SU-DHL-6 (cell line): ENCODE results near the gene CAGE1.
"Not testable (repeated sequence)": the region's sequence is repeated elsewhere in the genome, so short reads cannot be mapped to it uniquely, and the experiment has no call there.

Source experiments
- H2AFZ ChIP-seq: fragments of 200-600 bp; sonication (generic); 2 replicates; pipeline ENCODE4 v1.6.1; 2014; ENCODE audit warnings: low read depth, mild to moderate bottlenecking, moderate library complexity, mixed read lengths, antibody characterized with exemption, low read length; ENCODE audit not compliant: severe bottlenecking
- H3F3A ChIP-seq: fragments of 200-600 bp; shearing (Covaris generic); 2 replicates; pipeline ENCODE4 v1.6.0; 2016; ENCODE audit warnings: antibody characterized with exemption, mild to moderate bottlenecking; ENCODE audit not compliant: insufficient read depth
- H3K27ac ChIP-seq: fragments of 200-600 bp; sonication (generic); 2 replicates; pipeline ENCODE4 v1.5.1; 2016; ENCODE audit warnings: low read depth, mild to moderate bottlenecking, low read length, moderate library complexity, mixed read lengths
- H3K27me3 ChIP-seq: fragments of 200-600 bp; sonication (generic), shearing (Covaris generic); 2 replicates; pipeline ENCODE4 v1.6.0; 2014; ENCODE audit warnings: mild to moderate bottlenecking, low read length
- H3K36me3 ChIP-seq: fragments of 200-600 bp; sonication (generic); 2 replicates; pipeline ENCODE4 v1.6.1; 2014; ENCODE audit warnings: mild to moderate bottlenecking, low read length, mixed read lengths
- H3K4me2 ChIP-seq: fragments of 300-600, 200-600 bp; shearing (Covaris generic), sonication (generic); 2 replicates; pipeline ENCODE4 v1.6.0; 2014; ENCODE audit warnings: low read length, low read depth, mild to moderate bottlenecking; ENCODE audit not compliant: poor library complexity, severe bottlenecking
- H3K4me3 ChIP-seq: fragments of 200-600 bp; sonication (generic); 2 replicates; pipeline ENCODE4 v1.5.1; 2014; ENCODE audit warnings: antibody characterized with exemption, low read length, mild to moderate bottlenecking, mixed read lengths; ENCODE audit not compliant: insufficient read depth, poor library complexity, severe bottlenecking
- H3K79me2 ChIP-seq: fragments of 200-600 bp; sonication (generic); 2 replicates; pipeline ENCODE4 v1.6.1; 2014; ENCODE audit warnings: mild to moderate bottlenecking, low read length, moderate library complexity; ENCODE audit not compliant: insufficient read depth
- H3K9ac ChIP-seq: fragments of 200-600 bp; sonication (generic); 2 replicates; pipeline ENCODE4 v1.7.0; 2014; ENCODE audit warnings: mild to moderate bottlenecking, low read length
- H3K9me2 ChIP-seq: fragments of 200-600 bp; sonication (generic); replicated peaks from 2 replicates; pipeline ENCODE4 v1.6.1; 2014; ENCODE audit warnings: low read length; ENCODE audit not compliant: insufficient read depth
- H3K9me3 ChIP-seq: fragments of 200-600 bp; sonication (generic); 2 replicates; pipeline ENCODE4 v1.6.1; 2014; ENCODE audit warnings: low read length, mixed read lengths; ENCODE audit not compliant: insufficient read depth
- H4K20me1 ChIP-seq: fragments of 200-600 bp; sonication (generic); 2 replicates; pipeline ENCODE4 v1.6.1; 2014; ENCODE audit warnings: low read depth, mild to moderate bottlenecking, antibody characterized with exemption, low read length, moderate library complexity, mixed read lengths
- EZH2phosphoT487 ChIP-seq: fragments of 200-600 bp; sonication (generic), shearing (Covaris generic); conservative IDR thresholded peaks from 2 replicates; pipeline ENCODE4 v1.6.1; 2018; ENCODE audit warnings: mild to moderate bottlenecking, antibody characterized with exemption, low read length, moderate library complexity, mixed read lengths
- TF ChIP-seq, protein P1 (sequence below): fragments of 200-600 bp; sonication (generic); IDR thresholded peaks from one replicate; pipeline ENCODE4 v1.5.1; 2017; ENCODE audit warnings: antibody characterized with exemption, mild to moderate bottlenecking, low read length, moderate library complexity; ENCODE audit not compliant: insufficient read depth, poor library complexity, severe bottlenecking

The CAGE1 gene

DNA sequence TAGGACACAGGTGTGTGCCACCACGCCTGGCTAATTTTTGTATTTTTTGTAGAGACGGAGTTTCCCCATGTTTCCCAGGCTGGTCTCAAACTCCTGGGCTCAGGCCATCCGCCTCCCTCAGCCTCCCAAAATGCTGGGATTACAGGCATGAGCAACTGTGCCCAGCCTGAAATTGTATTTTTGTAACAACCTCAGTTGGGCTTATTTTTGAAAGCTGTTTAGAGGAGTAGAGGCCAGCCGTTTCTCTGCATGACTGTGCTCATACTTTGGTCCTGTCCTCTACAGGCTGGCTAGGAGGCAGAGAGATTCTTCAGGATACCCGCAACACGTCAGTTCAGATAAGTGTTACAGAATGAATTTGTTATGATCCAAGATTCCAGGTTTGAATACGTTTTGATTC is 22.1 kb downstream of the CAGE1 start:
- H3K79me2 ChIP-seq: no peaks in the 10 kb centered on the region
- H3K27me3 ChIP-seq: no peaks in the 10 kb centered on the region
- TF ChIP-seq, protein P1, sequence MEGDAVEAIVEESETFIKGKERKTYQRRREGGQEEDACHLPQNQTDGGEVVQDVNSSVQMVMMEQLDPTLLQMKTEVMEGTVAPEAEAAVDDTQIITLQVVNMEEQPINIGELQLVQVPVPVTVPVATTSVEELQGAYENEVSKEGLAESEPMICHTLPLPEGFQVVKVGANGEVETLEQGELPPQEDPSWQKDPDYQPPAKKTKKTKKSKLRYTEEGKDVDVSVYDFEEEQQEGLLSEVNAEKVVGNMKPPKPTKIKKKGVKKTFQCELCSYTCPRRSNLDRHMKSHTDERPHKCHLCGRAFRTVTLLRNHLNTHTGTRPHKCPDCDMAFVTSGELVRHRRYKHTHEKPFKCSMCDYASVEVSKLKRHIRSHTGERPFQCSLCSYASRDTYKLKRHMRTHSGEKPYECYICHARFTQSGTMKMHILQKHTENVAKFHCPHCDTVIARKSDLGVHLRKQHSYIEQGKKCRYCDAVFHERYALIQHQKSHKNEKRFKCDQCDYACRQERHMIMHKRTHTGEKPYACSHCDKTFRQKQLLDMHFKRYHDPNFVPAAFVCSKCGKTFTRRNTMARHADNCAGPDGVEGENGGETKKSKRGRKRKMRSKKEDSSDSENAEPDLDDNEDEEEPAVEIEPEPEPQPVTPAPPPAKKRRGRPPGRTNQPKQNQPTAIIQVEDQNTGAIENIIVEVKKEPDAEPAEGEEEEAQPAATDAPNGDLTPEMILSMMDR: no peak
- TF ChIP-seq EZH2phosphoT487: no peak
- no peak overlapping the region for H3K27ac ChIP-seq
- H3K9ac ChIP-seq: no peak overlapping the region
- H3K9me2 ChIP-seq: no peaks in the 10 kb centered on the region
- no peaks in the 10 kb centered on the region for H3K9me3 ChIP-seq
- no peak overlapping the region for H2AFZ ChIP-seq
- H4K20me1 ChIP-seq: no peaks in the 10 kb centered on the region
- H3F3A ChIP-seq: no peaks in the 10 kb centered on the region
- H3K4me2 ChIP-seq: no peak overlapping the region
- H3K4me3 ChIP-seq: no peak overlapping the region
- no peaks in the 10 kb centered on the region for H3K36me3 ChIP-seq

DNA sequence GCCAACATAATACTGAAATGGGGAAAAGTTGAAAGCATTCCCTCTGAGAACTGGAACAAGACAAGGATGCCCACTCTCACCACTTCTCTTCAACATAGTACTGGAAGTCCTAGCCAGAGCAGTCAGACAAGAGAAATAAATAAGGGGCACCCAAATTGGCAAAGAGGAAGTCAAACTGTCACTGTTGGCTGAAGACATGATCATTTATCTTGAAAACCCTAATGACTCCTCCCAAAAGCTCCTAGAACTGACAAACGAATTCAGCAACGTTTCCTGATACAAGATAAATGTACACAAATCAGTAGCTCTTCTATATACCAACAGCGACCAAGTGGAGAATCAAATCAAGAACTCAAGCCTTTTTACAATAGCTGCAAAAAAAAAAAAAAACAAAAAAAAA is 37.6 kb downstream of the CAGE1 start:
- H2AFZ ChIP-seq, H3K79me2 ChIP-seq, H3K27me3 ChIP-seq, H3K4me2 ChIP-seq, H3K9ac ChIP-seq, H3K9me3 ChIP-seq, H3K4me3 ChIP-seq, H3F3A ChIP-seq, H3K27ac ChIP-seq, H4K20me1 ChIP-seq, H3K9me2 ChIP-seq, H3K36me3 ChIP-seq: not testable (repeated sequence)

DNA sequence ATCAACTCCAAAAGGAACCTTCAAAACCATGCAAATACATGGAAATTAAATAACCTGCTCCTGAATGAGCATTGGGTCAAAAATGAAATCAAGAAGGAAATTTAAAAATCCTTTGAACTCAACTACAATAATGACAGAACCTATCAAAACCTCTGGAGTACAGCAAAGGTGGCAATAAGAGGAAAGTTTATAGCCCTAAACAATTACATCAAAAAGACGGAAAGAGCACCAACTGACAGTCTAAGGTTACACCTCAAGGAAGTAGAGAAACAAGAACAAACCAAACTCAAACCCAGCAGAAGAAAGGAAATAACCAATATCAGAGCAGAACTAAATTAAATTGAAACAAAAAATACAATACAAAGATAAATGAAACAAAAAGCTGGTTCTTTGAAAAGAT is 39.0 kb downstream of the CAGE1 start:
- not testable (repeated sequence) for H3K9ac ChIP-seq, H3K36me3 ChIP-seq, H3K9me2 ChIP-seq, H3K4me2 ChIP-seq, H3F3A ChIP-seq, H3K9me3 ChIP-seq, H2AFZ ChIP-seq, H3K4me3 ChIP-seq, H3K79me2 ChIP-seq, H4K20me1 ChIP-seq, H3K27me3 ChIP-seq, H3K27ac ChIP-seq

DNA sequence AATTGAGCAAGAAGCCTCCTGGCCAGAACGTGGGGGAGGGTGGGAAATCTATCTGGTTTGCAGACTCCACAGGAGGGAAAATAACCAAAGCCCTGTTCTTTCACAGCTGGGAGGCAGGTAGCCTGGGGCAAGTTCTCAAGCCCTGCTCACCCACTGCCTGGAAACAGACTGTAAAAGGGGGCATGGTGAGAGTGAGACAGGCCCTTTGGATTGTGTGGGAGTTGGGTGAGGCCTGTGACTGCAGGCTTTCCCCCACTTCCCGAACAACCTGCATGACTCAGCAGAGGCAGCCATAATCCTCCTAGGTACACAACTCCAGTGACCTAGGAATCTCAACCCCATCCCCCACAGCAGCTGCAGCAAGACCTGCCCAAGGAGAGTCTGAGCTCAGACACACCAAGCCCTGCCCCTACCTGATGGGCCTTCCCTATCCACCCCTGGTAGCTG is 42.0 kb downstream of the CAGE1 start:
- H3K27ac ChIP-seq, H3K36me3 ChIP-seq, H3K27me3 ChIP-seq: not testable (repeated sequence)

DNA sequence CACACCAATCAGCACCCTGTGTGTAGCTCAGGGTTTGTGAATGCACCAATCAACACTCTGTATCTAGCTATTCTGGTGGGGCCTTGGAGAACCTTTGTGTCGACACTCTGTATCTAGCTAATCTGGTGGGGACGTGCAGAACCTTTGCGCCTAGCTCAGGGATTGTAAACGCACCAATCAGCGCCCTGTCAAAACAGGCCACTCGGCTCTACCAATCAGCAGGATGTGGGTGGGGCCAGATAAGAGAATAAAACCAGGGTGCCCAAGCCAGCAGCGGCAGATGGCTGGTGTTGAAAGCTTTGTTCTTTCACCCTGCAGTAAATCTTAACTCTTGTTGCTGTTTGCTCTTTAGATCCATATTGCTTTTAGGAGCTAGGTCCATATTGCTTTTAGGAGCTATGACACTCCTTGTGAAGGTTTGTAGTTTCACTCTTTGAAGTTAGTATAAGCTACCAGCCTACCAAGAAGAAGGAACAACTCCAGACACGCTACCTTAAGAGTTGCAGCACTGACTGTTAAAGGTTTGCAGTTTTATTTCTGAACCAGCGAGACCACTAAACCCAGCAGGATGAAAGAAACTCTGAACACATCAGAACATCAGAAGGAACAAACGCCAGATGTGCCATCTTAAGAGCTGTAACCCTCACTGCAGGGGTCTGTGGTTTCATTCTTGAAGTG is 44.6 kb downstream of the CAGE1 start:
- not testable (repeated sequence) for H3K4me2 ChIP-seq, H4K20me1 ChIP-seq, H3K9ac ChIP-seq, H3K36me3 ChIP-seq, H3K9me2 ChIP-seq, H3F3A ChIP-seq, H3K4me3 ChIP-seq, H3K9me3 ChIP-seq, H2AFZ ChIP-seq, H3K27ac ChIP-seq, H3K27me3 ChIP-seq, H3K79me2 ChIP-seq

More for the DNA sequence above, 42.0 kb downstream of the CAGE1 start:
- not testable (repeated sequence) for H2AFZ ChIP-seq, H4K20me1 ChIP-seq, H3K9me3 ChIP-seq, H3K79me2 ChIP-seq, H3K9ac ChIP-seq, H3F3A ChIP-seq, H3K4me2 ChIP-seq, H3K9me2 ChIP-seq, H3K4me3 ChIP-seq
